Neural progenitor cell (in vitro differentiated cells): ENCODE measurements around the gene MATN4. TPM values are rescaled to one million over a fixed set of nuclear protein-coding genes. Genes with fewer than 3 reads are reported as not detected.

ENCODE experiments used
- DNase-seq: peaks from one replicate; pipeline ENCODE4 v3.0.0-alpha.2; 2016; ENCODE audit warnings: low spot score
- H2AFZ ChIP-seq: fragments of 200-600 bp; sonication (generic); replicated peaks from 2 replicates; pipeline ENCODE4 v1.6.1; 2016; ENCODE audit warnings: antibody characterized with exemption
- H3F3A ChIP-seq: fragments of 200-600 bp; sonication (generic); 2 replicates; pipeline ENCODE4 v1.6.1; 2016; ENCODE audit warnings: antibody characterized with exemption, low read depth
- H3K27ac ChIP-seq: fragments of 200-600 bp; sonication (generic); 2 replicates; pipeline ENCODE4 v1.5.1; 2016; ENCODE audit warnings: mild to moderate bottlenecking
- H3K27me3 ChIP-seq: fragments of 200-600 bp; sonication (generic); 2 replicates; pipeline ENCODE4 v1.6.1; 2016; ENCODE audit warnings: mild to moderate bottlenecking, moderate library complexity
- H3K36me3 ChIP-seq: fragments of 200-600 bp; sonication (generic); 2 replicates; pipeline ENCODE4 v1.5.1; 2016
- H3K4me1 ChIP-seq: fragments of 200-600 bp; sonication (generic); 2 replicates; pipeline ENCODE4 v1.6.1; 2016; ENCODE audit warnings: mixed run types
- H3K4me2 ChIP-seq: fragments of 200-600 bp; sonication (generic); 2 replicates; pipeline ENCODE4 v1.6.1; 2016
- H3K4me3 ChIP-seq: fragments of 200-600 bp; sonication (generic); 2 replicates; pipeline ENCODE4 v1.5.1; 2016
- H3K79me2 ChIP-seq: fragments of 200-600 bp; sonication (generic); 2 replicates; pipeline ENCODE4 v1.6.1; 2016; ENCODE audit warnings: low read depth
- H3K9ac ChIP-seq: fragments of 200-600 bp; sonication (generic); 2 replicates; pipeline ENCODE4 v1.6.1; 2016
- H3K9me3 ChIP-seq: fragments of 200-600 bp; sonication (generic); 2 replicates; pipeline ENCODE4 v1.5.1; 2016; ENCODE audit warnings: low read depth
- H4K20me1 ChIP-seq: fragments of 200-600 bp; sonication (generic); 2 replicates; pipeline ENCODE4 v1.6.1; 2016; ENCODE audit warnings: low read depth
- H3K27ac Mint-ChIP-seq: 3 replicates; pipeline ENCODE4 v1.8.0; 2021; ENCODE audit warnings: mixed read lengths
- H3K27me3 Mint-ChIP-seq: 2 replicates; pipeline ENCODE4 v1.8.0; 2022; ENCODE audit warnings: low read depth, mild to moderate bottlenecking, inconsistent platforms, moderate library complexity, mixed read lengths; ENCODE audit not compliant: insufficient read depth
- H3K36me3 Mint-ChIP-seq: 3 replicates; pipeline ENCODE4 v1.8.0; 2021; ENCODE audit warnings: mixed read lengths
- H3K4me1 Mint-ChIP-seq: 3 replicates; pipeline ENCODE4 v1.8.0; 2021; ENCODE audit warnings: mixed read lengths
- H3K4me3 Mint-ChIP-seq: 3 replicates; pipeline ENCODE4 v1.8.0; 2021; ENCODE audit warnings: mild to moderate bottlenecking, moderate library complexity, mixed read lengths
- H3K9me3 Mint-ChIP-seq: 3 replicates; pipeline ENCODE4 v1.8.0; 2020; ENCODE audit warnings: mixed read lengths
- EZH2 ChIP-seq: fragments of 200-600 bp; sonication (generic); IDR thresholded peaks from 2 replicates; pipeline ENCODE4 v1.6.1; 2017; ENCODE audit warnings: antibody characterized with exemption, mild to moderate bottlenecking, moderate library complexity
- EZH2phosphoT487 ChIP-seq: fragments of 200-600 bp; sonication (generic); IDR thresholded peaks from 2 replicates; pipeline ENCODE4 v1.6.1; 2017; ENCODE audit warnings: antibody characterized with exemption
- total RNA-seq: library from RNA; depleted of rRNA; stranded (reverse); fragments of >200 nt; gene quantifications from 2 replicates; pipeline ENCODE4 v1.2.3, GENCODE V29; 2015; ENCODE audit warnings: low replicate concordance
- TF ChIP-seq, protein P1 (sequence below): fragments of 200-600 bp; sonication (generic); IDR thresholded peaks from 2 replicates; pipeline ENCODE4 v1.5.1; 2017; ENCODE audit warnings: antibody characterized with exemption, mild to moderate bottlenecking

The MATN4 gene
- 0.06 TPM in 1 of 2 replicates, not detected in the other for total RNA-seq

DNA sequence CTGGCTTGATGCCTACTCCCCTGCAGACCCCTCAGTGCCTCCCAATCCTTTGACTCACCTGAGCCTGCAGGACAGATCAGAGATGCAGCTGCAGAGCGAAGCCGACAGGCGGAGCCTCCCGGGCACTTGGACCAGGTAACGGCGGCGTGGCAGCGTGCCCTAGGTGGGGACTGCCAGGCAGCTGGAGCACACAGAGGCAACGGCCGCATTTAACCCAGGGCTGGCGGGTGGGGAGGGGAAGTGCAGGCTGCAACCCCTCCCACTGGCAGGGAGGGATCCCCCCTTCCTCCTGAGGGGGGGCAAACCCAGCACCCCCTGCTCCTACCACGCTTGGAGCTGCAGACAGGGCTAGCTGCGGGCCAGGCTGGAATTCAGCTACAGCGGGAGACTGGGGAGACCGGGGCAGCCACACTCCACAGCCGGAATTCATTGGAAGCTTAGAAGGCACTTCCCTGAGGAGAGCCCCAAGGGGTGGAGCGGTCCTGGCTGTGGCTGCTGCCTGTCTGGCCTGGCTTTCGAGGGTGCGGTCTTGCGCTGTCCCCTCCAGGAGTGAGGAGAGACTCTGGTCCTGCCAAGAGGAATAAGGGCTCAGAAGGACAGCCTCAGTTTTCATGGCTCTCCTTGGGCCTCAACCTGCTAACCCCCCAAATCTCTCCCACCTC is at the start of gene MATN4:
Gene MATN4 (minus strand): TSS at position 183 of the 662 bp plus-strand sequence. CDS start 2,717 bp downstream, outside the sequence.
- H3K27ac ChIP-seq = no peak within 1 kb of the TSS
- Mint-ChIP-seq H3K36me3 (peaks cover 4% of the 10 kb centered on the region), H3K27me3 (peaks cover 14% of the 10 kb centered on the region), H3K9me3 (peaks cover 3% of the 10 kb centered on the region), H3K4me1 (peaks cover 7% of the 10 kb centered on the region), H3K27ac (peak within 1 kb of the TSS; percentile 7), H3K4me3 (peak within 1 kb of the TSS; percentile 28)
- no peaks in the 10 kb centered on the region for H3K36me3 ChIP-seq
- no peaks in the 10 kb centered on the region for H4K20me1 ChIP-seq
- H3K9ac ChIP-seq = no peak within 1 kb of the TSS
- H3K79me2 ChIP-seq = no peaks in the 10 kb centered on the region
- H3K9me3 ChIP-seq = no peaks in the 10 kb centered on the region
- H2AFZ ChIP-seq = no peak within 1 kb of the TSS
- no peak within 1 kb of the TSS for H3K4me3 ChIP-seq
- no peak for DNase-seq
- H3F3A ChIP-seq = no peaks in the 10 kb centered on the region
- TF ChIP-seq, protein P1, sequence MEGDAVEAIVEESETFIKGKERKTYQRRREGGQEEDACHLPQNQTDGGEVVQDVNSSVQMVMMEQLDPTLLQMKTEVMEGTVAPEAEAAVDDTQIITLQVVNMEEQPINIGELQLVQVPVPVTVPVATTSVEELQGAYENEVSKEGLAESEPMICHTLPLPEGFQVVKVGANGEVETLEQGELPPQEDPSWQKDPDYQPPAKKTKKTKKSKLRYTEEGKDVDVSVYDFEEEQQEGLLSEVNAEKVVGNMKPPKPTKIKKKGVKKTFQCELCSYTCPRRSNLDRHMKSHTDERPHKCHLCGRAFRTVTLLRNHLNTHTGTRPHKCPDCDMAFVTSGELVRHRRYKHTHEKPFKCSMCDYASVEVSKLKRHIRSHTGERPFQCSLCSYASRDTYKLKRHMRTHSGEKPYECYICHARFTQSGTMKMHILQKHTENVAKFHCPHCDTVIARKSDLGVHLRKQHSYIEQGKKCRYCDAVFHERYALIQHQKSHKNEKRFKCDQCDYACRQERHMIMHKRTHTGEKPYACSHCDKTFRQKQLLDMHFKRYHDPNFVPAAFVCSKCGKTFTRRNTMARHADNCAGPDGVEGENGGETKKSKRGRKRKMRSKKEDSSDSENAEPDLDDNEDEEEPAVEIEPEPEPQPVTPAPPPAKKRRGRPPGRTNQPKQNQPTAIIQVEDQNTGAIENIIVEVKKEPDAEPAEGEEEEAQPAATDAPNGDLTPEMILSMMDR = no peak
- TF ChIP-seq EZH2phosphoT487 (no peak), EZH2 (no peak)
- peaks cover 29% of the 10 kb centered on the region for H3K27me3 ChIP-seq
- H3K4me2 ChIP-seq = no peak within 1 kb of the TSS
- no peaks in the 10 kb centered on the region for H3K4me1 ChIP-seq

- Mint-ChIP-seq H3K27me3 (peaks cover 6% of the 10 kb centered on the region), H3K36me3 (no peaks in the 10 kb centered on the region), H3K27ac (no peak overlapping the region), H3K4me1 (peaks cover 8% of the 10 kb centered on the region), H3K4me3 (no peak overlapping the region), H3K9me3 (no peaks in the 10 kb centered on the region)
- Histone ChIP-seq H3K36me3 (no peaks in the 10 kb centered on the region), H2AFZ (no peak overlapping the region), H3K9me3 (no peaks in the 10 kb centered on the region), H3K9ac (no peak overlapping the region), H3F3A (no peaks in the 10 kb centered on the region), H3K4me1 (peaks cover 11% of the 10 kb centered on the region), H3K27me3 (no peaks in the 10 kb centered on the region), H3K4me2 (no peak overlapping the region), H3K27ac (no peak overlapping the region), H3K79me2 (no peaks in the 10 kb centered on the region), H4K20me1 (no peaks in the 10 kb centered on the region), H3K4me3 (no peak overlapping the region)
- TF ChIP-seq EZH2phosphoT487 (no peak), EZH2 (no peak)
- TF ChIP-seq, protein P1 = no peak
- DNase-seq = no peak
Observed at GRCh38 chr20:45355209-45356084, 47.3 kb upstream of the MATN4 start.

- Histone ChIP-seq H3K4me2 (no peak overlapping the region), H3K27ac (no peak overlapping the region), H3K9me3 (no peaks in the 10 kb centered on the region), H3K27me3 (no peaks in the 10 kb centered on the region), H3K4me3 (no peak overlapping the region), H3K9ac (no peak overlapping the region), H3F3A (no peaks in the 10 kb centered on the region), H2AFZ (no peak overlapping the region), H3K36me3 (no peaks in the 10 kb centered on the region), H3K79me2 (no peaks in the 10 kb centered on the region), H3K4me1 (peaks cover 11% of the 10 kb centered on the region), H4K20me1 (no peaks in the 10 kb centered on the region)
- no peak for DNase-seq
- H3K27ac Mint-ChIP-seq = no peak overlapping the region
- no peak overlapping the region for H3K4me3 Mint-ChIP-seq
- no peaks in the 10 kb centered on the region for H3K9me3 Mint-ChIP-seq
- peaks cover 8% of the 10 kb centered on the region for H3K4me1 Mint-ChIP-seq
- no peaks in the 10 kb centered on the region for H3K36me3 Mint-ChIP-seq
- peaks cover 6% of the 10 kb centered on the region for H3K27me3 Mint-ChIP-seq
- TF ChIP-seq EZH2 (no peak), EZH2phosphoT487 (no peak)
- TF ChIP-seq, protein P1 = no peak
Observed at GRCh38 chr20:45354423-45355208, 46.5 kb upstream of the MATN4 start.
